ENCODE data around the gene TRIM66.

TRIM66 gene

GRCh38 chr11:8661001-8661795 is 21.3 kb downstream of the TRIM66 start:
- Histone ChIP-seq H3K4me2 (no peak overlapping the region), H3K9me3 (replicated peaks in 1 of 11) (no peaks in the 10 kb centered on the region), H3K27me3 (no peaks in the 10 kb centered on the region), H3K27ac (no peak overlapping the region), H3K9ac (no peak overlapping the region), H3K36me3 (peaks cover 0 to 11% (median 0%) of the 10 kb centered on the region in 11 experiments; a peak in 1 of 22 replicates), H3K4me3 (no peak overlapping the region), H3K4me1 (peaks cover 0 to 13% (median 12%) of the 10 kb centered on the region in 10 experiments; a peak in 13 of 20 replicates), H4K20me1 (no peaks in the 10 kb centered on the region; a peak in 1 of 22 replicates)
- no peak for TF ChIP-seq Cebpa-rat (IDR thresholded peaks at IDR 0.05)

GRCh38 chr11:8658321-8659057 is 24.0 kb downstream of the TRIM66 start:
- H3K9me3 ChIP-seq (replicated peaks in 1 of 11), result no peaks in the 10 kb centered on the region
- H3K36me3 ChIP-seq, result no peaks in the 10 kb centered on the region
- H3K9ac ChIP-seq, result no peak overlapping the region
- no peaks in the 10 kb centered on the region; a peak in 1 of 22 replicates for H4K20me1 ChIP-seq
- TF ChIP-seq Cebpa-rat (IDR thresholded peaks at IDR 0.05), result peak in 1 of 11 experiments; percentile 53; a peak in 1 of 22 replicates
- no peak overlapping the region for H3K27ac ChIP-seq
- H3K27me3 ChIP-seq, result no peaks in the 10 kb centered on the region
- H3K4me3 ChIP-seq, result no peak overlapping the region
- H3K4me2 ChIP-seq, result peak overlapping the region in 9 of 11 experiments; percentile 5 to 52 (median 39); a peak in 13 of 22 replicates
- H3K4me1 ChIP-seq, result peaks cover 0 to 13% (median 12%) of the 10 kb centered on the region in 10 experiments; a peak in 13 of 20 replicates

GRCh38 chr11:8656291-8656690 is 26.2 kb downstream of the TRIM66 start:
- TF ChIP-seq Cebpa-rat (IDR thresholded peaks at IDR 0.05), result no peak
- Histone ChIP-seq H3K9me3 (replicated peaks in 1 of 11) (no peaks in the 10 kb centered on the region), H3K9ac (no peak overlapping the region), H3K4me3 (no peak overlapping the region), H3K4me1 (peaks cover 0 to 13% (median 12%) of the 10 kb centered on the region in 10 experiments; a peak in 13 of 20 replicates), H4K20me1 (no peaks in the 10 kb centered on the region; a peak in 1 of 22 replicates), H3K36me3 (peaks cover 0 to 8% (median 0%) of the 10 kb centered on the region in 11 experiments; a peak in 3 of 22 replicates), H3K27me3 (no peaks in the 10 kb centered on the region), H3K4me2 (no peak overlapping the region), H3K27ac (no peak overlapping the region)

- Histone ChIP-seq H3K9me3 (replicated peaks in 1 of 11) (no peaks in the 10 kb centered on the region), H4K20me1 (no peaks in the 10 kb centered on the region), H3K4me3 (no peak overlapping the region), H3K36me3 (peaks cover 0 to 13% (median 0%) of the 10 kb centered on the region in 11 experiments; a peak in 3 of 22 replicates), H3K4me1 (peaks cover 0 to 13% (median 12%) of the 10 kb centered on the region in 10 experiments; a peak in 13 of 20 replicates), H3K27me3 (no peaks in the 10 kb centered on the region), H3K4me2 (no peak overlapping the region), H3K27ac (no peak overlapping the region), H3K9ac (no peak overlapping the region)
- no peak for TF ChIP-seq Cebpa-rat (IDR thresholded peaks at IDR 0.05)
These were observed 28.0 kb downstream of the TRIM66 start for GRCh38 chr11:8654503-8654902.

GRCh38 chr11:8652140-8652539 is 30.3 kb downstream of the TRIM66 start:
- peaks cover 0 to 32% (median 0%) of the 10 kb centered on the region in 11 experiments; a peak in 11 of 22 replicates for H3K36me3 ChIP-seq
- H3K9ac ChIP-seq, result no peak overlapping the region
- no peaks in the 10 kb centered on the region for H3K27me3 ChIP-seq
- H3K4me3 ChIP-seq, result no peak overlapping the region
- H3K4me1 ChIP-seq, result peaks cover 0 to 4% (median 0%) of the 10 kb centered on the region in 10 experiments; a peak in 1 of 20 replicates
- no peak for TF ChIP-seq Cebpa-rat (IDR thresholded peaks at IDR 0.05)
- H3K27ac ChIP-seq, result no peak overlapping the region
- H3K9me3 ChIP-seq (replicated peaks in 1 of 11), result no peaks in the 10 kb centered on the region
- no peaks in the 10 kb centered on the region for H4K20me1 ChIP-seq
- no peak overlapping the region for H3K4me2 ChIP-seq

- Histone ChIP-seq H3K4me1 (no peaks in the 10 kb centered on the region), H3K9me3 (replicated peaks in 1 of 11) (no peaks in the 10 kb centered on the region), H3K4me2 (no peak overlapping the region), H3K9ac (no peak overlapping the region), H4K20me1 (no peaks in the 10 kb centered on the region), H3K4me3 (no peak overlapping the region), H3K27me3 (no peaks in the 10 kb centered on the region), H3K27ac (no peak overlapping the region), H3K36me3 (peaks cover 0 to 45% (median 9%) of the 10 kb centered on the region in 11 experiments; a peak in 17 of 22 replicates)
- TF ChIP-seq Cebpa-rat (IDR thresholded peaks at IDR 0.05), result no peak
These were observed 32.0 kb downstream of the TRIM66 start for GRCh38 chr11:8650401-8650990.

GRCh38 chr11:8649361-8649760 is 33.1 kb downstream of the TRIM66 start:
- no peaks in the 10 kb centered on the region for H3K9me3 ChIP-seq (replicated peaks in 1 of 11)
- no peaks in the 10 kb centered on the region for H3K4me1 ChIP-seq
- no peak overlapping the region for H3K9ac ChIP-seq
- H3K27me3 ChIP-seq, result no peaks in the 10 kb centered on the region
- peaks cover 0 to 56% (median 16%) of the 10 kb centered on the region in 11 experiments; a peak in 17 of 22 replicates for H3K36me3 ChIP-seq
- no peak overlapping the region for H3K27ac ChIP-seq
- H3K4me3 ChIP-seq, result no peak overlapping the region
- no peak for TF ChIP-seq Cebpa-rat (IDR thresholded peaks at IDR 0.05)
- H3K4me2 ChIP-seq, result no peak overlapping the region
- H4K20me1 ChIP-seq, result no peaks in the 10 kb centered on the region

GRCh38 chr11:8646873-8647272 is 35.6 kb downstream of the TRIM66 start:
- H3K9me3 ChIP-seq (replicated peaks in 1 of 11), result no peaks in the 10 kb centered on the region
- no peak overlapping the region for H3K4me2 ChIP-seq
- no peaks in the 10 kb centered on the region for H3K27me3 ChIP-seq
- no peak overlapping the region for H3K9ac ChIP-seq
- H3K36me3 ChIP-seq, result peaks cover 0 to 67% (median 18%) of the 10 kb centered on the region in 11 experiments; a peak in 18 of 22 replicates
- no peak overlapping the region for H3K27ac ChIP-seq
- peaks cover 0 to under 1% (median 0%) of the 10 kb centered on the region in 10 experiments; a peak in 1 of 20 replicates for H3K4me1 ChIP-seq
- H4K20me1 ChIP-seq, result no peaks in the 10 kb centered on the region
- no peak for TF ChIP-seq Cebpa-rat (IDR thresholded peaks at IDR 0.05)
- no peak overlapping the region for H3K4me3 ChIP-seq

All from BLaER1 treated with 17β-estradiol and CSF1 and Interleukin-3, amounts not matched to agents 10 nM and 100 nM (cell line).